HepG2 (cell line): ENCODE data around the gene DTNB. TPM values are rescaled to one million over a fixed set of nuclear protein-coding genes. Genes with fewer than 3 reads are reported as not detected.

Experiments used
- BCL6 ChIP-seq: IDR thresholded peaks from 2 replicates; pipeline ENCODE4 v1.6.1; 2016; ENCODE audit warnings: missing genetic modification reagents, missing compliant biosample characterization
- CBX1 ChIP-seq: IDR thresholded peaks from one replicate; pipeline ENCODE4 v1.6.1; 2016; ENCODE audit warnings: antibody characterized with exemption, low read depth
- CHD2 ChIP-seq: IDR thresholded peaks from 2 replicates; pipeline ENCODE4 v1.6.1; 2011; ENCODE audit warnings: low read depth, low read length, improper control_type of control experiment
- HMG20B ChIP-seq: conservative IDR thresholded peaks from 2 replicates; pipeline ENCODE4 v1.6.1; 2016; ENCODE audit warnings: missing genetic modification reagents, missing compliant biosample characterization
- HOXA3 ChIP-seq: sonication (generic); formaldehyde crosslinking; IDR thresholded peaks from 2 replicates; pipeline ENCODE4 v1.5.0; 2020; ENCODE audit warnings: missing genetic modification reagents
- MAX ChIP-seq: IDR thresholded peaks from 2 replicates; pipeline ENCODE4 v1.6.1; 2012; ENCODE audit warnings: inconsistent platforms
- MIER2 ChIP-seq: IDR thresholded peaks from 2 replicates; pipeline ENCODE4 v1.6.1; 2016; ENCODE audit warnings: missing biosample characterization, missing genetic modification reagents
- PHF21A ChIP-seq: sonication (generic); formaldehyde crosslinking; IDR thresholded peaks from 2 replicates; pipeline ENCODE4 v1.5.0; 2020; ENCODE audit warnings: mild to moderate bottlenecking, missing genetic modification reagents
- SRSF1 ChIP-seq: fragments of 200-400 bp; formaldehyde crosslinking; optimal IDR thresholded peaks from 2 replicates; pipeline ENCODE3; 2017; ENCODE audit warnings: mild to moderate bottlenecking, low read depth, low read length, moderate library complexity
- TOE1 ChIP-seq: sonication (generic); formaldehyde crosslinking; IDR thresholded peaks from 2 replicates; pipeline ENCODE4 v1.4.0; 2020; ENCODE audit warnings: mild to moderate bottlenecking, missing genetic modification reagents
- ZNF772 ChIP-seq: sonication (generic); formaldehyde crosslinking; IDR thresholded peaks from 2 replicates; pipeline ENCODE4 v1.5.0; 2020; ENCODE audit warnings: mild to moderate bottlenecking, missing genetic modification reagents
- polyA plus RNA-seq, 8 experiments: library from polyadenylated mRNA; depleted of rRNA in 3 of 8; stranded (reverse) in 7 of 8; unstranded in 1 of 8; fragments of >200 nt; fragmentation: Illumina TruSeq in 4 of 8; extraction: Trizol in 4 of 8; gene quantifications; 2 replicates each; pipeline versions ENCODE4 v1.2.1 to v1.2.3, GENCODE V29; 2011 to 2016; ENCODE audit warnings: low read depth in 4 of 8, missing spikeins in 1 of 8, mixed read lengths in 1 of 8; ENCODE audit not compliant: insufficient read depth in 1 of 8
- total RNA-seq, 5 experiments: library from RNA; depleted of rRNA; stranded (reverse); fragments of >200 nt; fragmentation: Illumina TruSeq; extraction: Trizol; gene quantifications; 2 replicates each; pipeline ENCODE4 v1.2.3, GENCODE V29; 2016; ENCODE audit warnings: low read depth in 1 of 5
- TF ChIP-seq, protein P1 (sequence below): conservative IDR thresholded peaks from 2 replicates; pipeline ENCODE4 v1.6.1; 2018; ENCODE audit warnings: missing genetic modification reagents
- TF ChIP-seq, protein P2 (sequence below): sonication (generic); formaldehyde crosslinking; IDR thresholded peaks from 2 replicates; pipeline ENCODE4 v1.5.1; 2020; ENCODE audit warnings: mild to moderate bottlenecking, missing genetic modification reagents
- TF ChIP-seq, protein P3 (sequence below): sonication (generic); formaldehyde crosslinking; IDR thresholded peaks from 2 replicates; pipeline ENCODE4 v1.5.0; 2020; ENCODE audit warnings: missing genetic modification reagents
- TF ChIP-seq, protein P4 (sequence below): sonication (generic); formaldehyde crosslinking; IDR thresholded peaks from 2 replicates; pipeline ENCODE4 v1.8.1; 2023; ENCODE audit warnings: missing genetic modification reagents, inconsistent platforms, borderline replicate concordance
- TF ChIP-seq, protein P5 (sequence below): sonication (generic); formaldehyde crosslinking; IDR thresholded peaks from 2 replicates; pipeline ENCODE4 v1.5.1; 2020; ENCODE audit warnings: mild to moderate bottlenecking, missing genetic modification reagents, moderate library complexity

The DTNB gene
- total and polyA plus RNA-seq, 2 of the 13 experiments (the other 11 are each of a cell fraction or from before 2014, with no cell fraction given) = 14.4 to 23.9 TPM

DNA sequence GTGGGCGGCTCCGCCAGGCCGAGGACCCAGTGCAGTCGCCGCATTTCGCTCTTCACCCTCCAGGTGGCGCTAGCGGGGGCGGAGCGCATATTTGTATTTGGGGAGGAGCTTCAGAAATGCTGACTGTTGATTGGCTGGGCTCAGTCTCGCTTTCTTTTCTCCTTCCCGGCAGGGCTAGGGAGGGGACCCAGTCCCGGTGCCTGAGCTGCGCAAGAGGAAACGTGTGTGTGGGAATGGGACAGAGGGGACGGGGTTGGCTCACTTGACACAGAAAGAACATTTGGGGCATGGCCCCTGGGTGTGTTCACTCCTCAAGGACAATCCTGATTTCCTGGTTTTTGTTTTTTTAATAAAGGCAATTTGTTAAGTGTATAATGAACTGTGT lies 311.3 kb downstream of the DTNB start (continued):
- TF ChIP-seq, protein P1, sequence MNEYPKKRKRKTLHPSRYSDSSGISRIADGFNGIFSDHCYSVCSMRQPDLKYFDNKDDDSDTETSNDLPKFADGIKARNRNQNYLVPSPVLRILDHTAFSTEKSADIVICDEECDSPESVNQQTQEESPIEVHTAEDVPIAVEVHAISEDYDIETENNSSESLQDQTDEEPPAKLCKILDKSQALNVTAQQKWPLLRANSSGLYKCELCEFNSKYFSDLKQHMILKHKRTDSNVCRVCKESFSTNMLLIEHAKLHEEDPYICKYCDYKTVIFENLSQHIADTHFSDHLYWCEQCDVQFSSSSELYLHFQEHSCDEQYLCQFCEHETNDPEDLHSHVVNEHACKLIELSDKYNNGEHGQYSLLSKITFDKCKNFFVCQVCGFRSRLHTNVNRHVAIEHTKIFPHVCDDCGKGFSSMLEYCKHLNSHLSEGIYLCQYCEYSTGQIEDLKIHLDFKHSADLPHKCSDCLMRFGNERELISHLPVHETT = 0 out of 2 replicates have a peak, but pooled peaks have one; percentile 30
- TF ChIP-seq, protein P2, sequence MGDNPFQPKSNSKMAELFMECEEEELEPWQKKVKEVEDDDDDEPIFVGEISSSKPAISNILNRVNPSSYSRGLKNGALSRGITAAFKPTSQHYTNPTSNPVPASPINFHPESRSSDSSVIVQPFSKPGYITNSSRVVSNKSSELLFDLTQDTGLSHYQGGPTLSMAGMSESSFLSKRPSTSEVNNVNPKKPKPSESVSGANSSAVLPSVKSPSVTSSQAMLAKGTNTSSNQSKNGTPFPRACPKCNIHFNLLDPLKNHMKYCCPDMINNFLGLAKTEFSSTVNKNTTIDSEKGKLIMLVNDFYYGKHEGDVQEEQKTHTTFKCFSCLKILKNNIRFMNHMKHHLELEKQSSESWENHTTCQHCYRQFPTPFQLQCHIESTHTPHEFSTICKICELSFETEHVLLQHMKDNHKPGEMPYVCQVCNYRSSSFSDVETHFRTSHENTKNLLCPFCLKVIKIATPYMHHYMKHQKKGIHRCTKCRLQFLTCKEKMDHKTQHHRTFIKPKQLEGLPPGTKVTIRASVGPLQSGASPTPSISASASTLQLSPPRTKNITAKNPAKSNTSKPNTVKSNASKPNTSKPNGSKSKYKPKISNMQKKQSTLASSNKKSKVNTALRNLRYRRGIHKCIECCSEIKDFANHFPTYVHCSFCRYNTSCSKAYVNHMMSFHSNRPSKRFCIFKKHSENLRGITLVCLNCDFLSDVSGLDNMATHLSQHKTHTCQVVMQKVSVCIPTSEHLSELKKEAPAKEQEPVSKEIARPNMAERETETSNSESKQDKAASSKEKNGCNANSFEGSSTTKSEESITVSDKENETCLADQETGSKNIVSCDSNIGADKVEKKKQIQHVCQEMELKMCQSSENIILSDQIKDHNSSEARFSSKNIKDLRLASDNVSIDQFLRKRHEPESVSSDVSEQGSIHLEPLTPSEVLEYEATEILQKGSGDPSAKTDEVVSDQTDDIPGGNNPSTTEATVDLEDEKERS (CRISPR knock-in tag) = peak; percentile 20; the same call in 1 of the 2 replicates
- TF ChIP-seq HOXA3 (CRISPR knock-in tag) (peak; percentile 74), MIER2 (CRISPR knock-in tag) (peak; percentile 60; the same call in 1 of the 2 replicates), ZNF772 (0 out of 2 replicates have a peak, but pooled peaks have one; percentile 42), MAX (peak; percentile 75; the same call in 1 of the 2 replicates), SRSF1 (peak; percentile 37), CHD2 (peak; percentile 39; the same call in 1 of the 2 replicates), PHF21A (CRISPR knock-in tag) (peak; percentile 89), CBX1 (peak; percentile 71), TOE1 (0 out of 2 replicates have a peak, but pooled peaks have one; percentile 59), BCL6 (CRISPR knock-in tag) (no peak), HMG20B (CRISPR knock-in tag) (0 out of 2 replicates have a peak, but pooled peaks have one; percentile 32)
- TF ChIP-seq, protein P3, sequence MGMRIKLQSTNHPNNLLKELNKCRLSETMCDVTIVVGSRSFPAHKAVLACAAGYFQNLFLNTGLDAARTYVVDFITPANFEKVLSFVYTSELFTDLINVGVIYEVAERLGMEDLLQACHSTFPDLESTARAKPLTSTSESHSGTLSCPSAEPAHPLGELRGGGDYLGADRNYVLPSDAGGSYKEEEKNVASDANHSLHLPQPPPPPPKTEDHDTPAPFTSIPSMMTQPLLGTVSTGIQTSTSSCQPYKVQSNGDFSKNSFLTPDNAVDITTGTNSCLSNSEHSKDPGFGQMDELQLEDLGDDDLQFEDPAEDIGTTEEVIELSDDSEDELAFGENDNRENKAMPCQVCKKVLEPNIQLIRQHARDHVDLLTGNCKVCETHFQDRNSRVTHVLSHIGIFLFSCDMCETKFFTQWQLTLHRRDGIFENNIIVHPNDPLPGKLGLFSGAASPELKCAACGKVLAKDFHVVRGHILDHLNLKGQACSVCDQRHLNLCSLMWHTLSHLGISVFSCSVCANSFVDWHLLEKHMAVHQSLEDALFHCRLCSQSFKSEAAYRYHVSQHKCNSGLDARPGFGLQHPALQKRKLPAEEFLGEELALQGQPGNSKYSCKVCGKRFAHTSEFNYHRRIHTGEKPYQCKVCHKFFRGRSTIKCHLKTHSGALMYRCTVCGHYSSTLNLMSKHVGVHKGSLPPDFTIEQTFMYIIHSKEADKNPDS (CRISPR knock-in tag) = no peak
- TF ChIP-seq, protein P4, sequence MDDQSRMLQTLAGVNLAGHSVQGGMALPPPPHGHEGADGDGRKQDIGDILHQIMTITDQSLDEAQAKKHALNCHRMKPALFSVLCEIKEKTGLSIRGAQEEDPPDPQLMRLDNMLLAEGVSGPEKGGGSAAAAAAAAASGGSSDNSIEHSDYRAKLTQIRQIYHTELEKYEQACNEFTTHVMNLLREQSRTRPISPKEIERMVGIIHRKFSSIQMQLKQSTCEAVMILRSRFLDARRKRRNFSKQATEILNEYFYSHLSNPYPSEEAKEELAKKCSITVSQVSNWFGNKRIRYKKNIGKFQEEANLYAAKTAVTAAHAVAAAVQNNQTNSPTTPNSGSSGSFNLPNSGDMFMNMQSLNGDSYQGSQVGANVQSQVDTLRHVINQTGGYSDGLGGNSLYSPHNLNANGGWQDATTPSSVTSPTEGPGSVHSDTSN (CRISPR knock-in tag) = no peak
- TF ChIP-seq, protein P5, sequence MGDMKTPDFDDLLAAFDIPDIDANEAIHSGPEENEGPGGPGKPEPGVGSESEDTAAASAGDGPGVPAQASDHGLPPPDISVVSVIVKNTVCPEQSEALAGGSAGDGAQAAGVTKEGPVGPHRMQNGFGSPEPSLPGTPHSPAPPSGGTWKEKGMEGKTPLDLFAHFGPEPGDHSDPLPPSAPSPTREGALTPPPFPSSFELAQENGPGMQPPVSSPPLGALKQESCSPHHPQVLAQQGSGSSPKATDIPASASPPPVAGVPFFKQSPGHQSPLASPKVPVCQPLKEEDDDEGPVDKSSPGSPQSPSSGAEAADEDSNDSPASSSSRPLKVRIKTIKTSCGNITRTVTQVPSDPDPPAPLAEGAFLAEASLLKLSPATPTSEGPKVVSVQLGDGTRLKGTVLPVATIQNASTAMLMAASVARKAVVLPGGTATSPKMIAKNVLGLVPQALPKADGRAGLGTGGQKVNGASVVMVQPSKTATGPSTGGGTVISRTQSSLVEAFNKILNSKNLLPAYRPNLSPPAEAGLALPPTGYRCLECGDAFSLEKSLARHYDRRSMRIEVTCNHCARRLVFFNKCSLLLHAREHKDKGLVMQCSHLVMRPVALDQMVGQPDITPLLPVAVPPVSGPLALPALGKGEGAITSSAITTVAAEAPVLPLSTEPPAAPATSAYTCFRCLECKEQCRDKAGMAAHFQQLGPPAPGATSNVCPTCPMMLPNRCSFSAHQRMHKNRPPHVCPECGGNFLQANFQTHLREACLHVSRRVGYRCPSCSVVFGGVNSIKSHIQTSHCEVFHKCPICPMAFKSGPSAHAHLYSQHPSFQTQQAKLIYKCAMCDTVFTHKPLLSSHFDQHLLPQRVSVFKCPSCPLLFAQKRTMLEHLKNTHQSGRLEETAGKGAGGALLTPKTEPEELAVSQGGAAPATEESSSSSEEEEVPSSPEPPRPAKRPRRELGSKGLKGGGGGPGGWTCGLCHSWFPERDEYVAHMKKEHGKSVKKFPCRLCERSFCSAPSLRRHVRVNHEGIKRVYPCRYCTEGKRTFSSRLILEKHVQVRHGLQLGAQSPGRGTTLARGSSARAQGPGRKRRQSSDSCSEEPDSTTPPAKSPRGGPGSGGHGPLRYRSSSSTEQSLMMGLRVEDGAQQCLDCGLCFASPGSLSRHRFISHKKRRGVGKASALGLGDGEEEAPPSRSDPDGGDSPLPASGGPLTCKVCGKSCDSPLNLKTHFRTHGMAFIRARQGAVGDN (CRISPR knock-in tag) = peak; percentile 68
